ENCODE data around the gene KRT10.

GRCh38 chr17:40859536-40859935 is 37.1 kb upstream of the KRT10 start:
- TF ChIP-seq, protein P1, sequence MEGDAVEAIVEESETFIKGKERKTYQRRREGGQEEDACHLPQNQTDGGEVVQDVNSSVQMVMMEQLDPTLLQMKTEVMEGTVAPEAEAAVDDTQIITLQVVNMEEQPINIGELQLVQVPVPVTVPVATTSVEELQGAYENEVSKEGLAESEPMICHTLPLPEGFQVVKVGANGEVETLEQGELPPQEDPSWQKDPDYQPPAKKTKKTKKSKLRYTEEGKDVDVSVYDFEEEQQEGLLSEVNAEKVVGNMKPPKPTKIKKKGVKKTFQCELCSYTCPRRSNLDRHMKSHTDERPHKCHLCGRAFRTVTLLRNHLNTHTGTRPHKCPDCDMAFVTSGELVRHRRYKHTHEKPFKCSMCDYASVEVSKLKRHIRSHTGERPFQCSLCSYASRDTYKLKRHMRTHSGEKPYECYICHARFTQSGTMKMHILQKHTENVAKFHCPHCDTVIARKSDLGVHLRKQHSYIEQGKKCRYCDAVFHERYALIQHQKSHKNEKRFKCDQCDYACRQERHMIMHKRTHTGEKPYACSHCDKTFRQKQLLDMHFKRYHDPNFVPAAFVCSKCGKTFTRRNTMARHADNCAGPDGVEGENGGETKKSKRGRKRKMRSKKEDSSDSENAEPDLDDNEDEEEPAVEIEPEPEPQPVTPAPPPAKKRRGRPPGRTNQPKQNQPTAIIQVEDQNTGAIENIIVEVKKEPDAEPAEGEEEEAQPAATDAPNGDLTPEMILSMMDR (conservative IDR thresholded peaks at IDR 0.05 in 1 of 2, IDR thresholded peaks at IDR 0.05 in 1 of 2; ENCODE audit: low read depth in 1 of 2, low read length in 2 of 2) = no peak
- TF ChIP-seq EZH2 (IDR thresholded peaks at IDR 0.05; ENCODE audit: low read length, missing control alignments) = no peak

Data from fibroblast of lung (primary cell).